Measurements from ENCODE around the gene GPR158.

GRCh38 chr10:25522946-25523608 lies 348.3 kb downstream of the GPR158 start:
- TF ChIP-seq EZH2 (IDR thresholded peaks at IDR 0.05; ENCODE audit: insufficient read depth, poor library complexity, severe bottlenecking), result no peak
- TF ChIP-seq EZH2phosphoT487 (IDR thresholded peaks at IDR 0.05; ENCODE audit: insufficient read depth, low read depth), result no peak

Measured in GM23248 (cell line).